ENCODE measurements around the gene PEX14. TPM values are rescaled to one million over a fixed set of nuclear protein-coding genes. Genes with fewer than 3 reads are reported as not detected.

Gene PEX14
- total and polyA plus RNA-seq, 2 experiments from 2014 or later = 17.6 to 19.6 TPM

DNA sequence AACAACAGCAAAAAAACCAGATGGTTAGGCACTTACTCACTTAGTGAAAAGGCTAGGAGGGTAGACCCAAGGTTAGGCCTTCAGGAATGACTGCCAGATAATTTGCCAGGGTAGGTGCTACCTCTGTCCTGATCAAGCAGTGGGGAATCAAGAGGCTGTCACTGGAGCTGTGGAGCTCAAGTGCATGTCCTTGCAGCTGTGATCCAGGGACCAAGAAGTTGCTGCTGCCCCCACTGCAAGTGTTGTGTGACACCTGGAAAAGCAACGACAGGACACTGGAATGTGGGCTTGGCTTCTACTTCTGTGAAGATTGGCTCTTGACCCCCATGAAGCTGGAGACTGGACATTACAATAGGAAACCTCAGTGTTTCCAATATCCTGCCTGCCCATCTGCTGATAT lies 72.1 kb downstream of the PEX14 start:
- Histone ChIP-seq H3K27ac (ENCODE audit: low read depth) (no peak overlapping the region), H3K79me2 (replicated peaks; ENCODE audit: insufficient read depth) (no peaks in the 10 kb centered on the region; the same call in none of the 2 replicates), H3K4me1 (ENCODE audit: insufficient read depth) (peaks cover 20% of the 10 kb centered on the region), H4K20me1 (replicated peaks; ENCODE audit: insufficient read depth) (peaks cover 3% of the 10 kb centered on the region), H2AFZ (no peak overlapping the region), H3F3A (replicated peaks; ENCODE audit: low read depth) (peaks cover under 1% of the 10 kb centered on the region; the same call in 1 of the 2 replicates), H3K4me2 (no peak overlapping the region), H3K27me3 (ENCODE audit: insufficient read depth) (no peaks in the 10 kb centered on the region), H3K36me3 (ENCODE audit: insufficient read depth) (no peaks in the 10 kb centered on the region; the same call in 1 of the 2 replicates), H3K4me3 (no peak overlapping the region), H3K9me2 (ENCODE audit: insufficient read depth) (no peaks in the 10 kb centered on the region)
- H3K27ac Mint-ChIP-seq = peak overlapping the region; percentile 39; the same call in 1 of the 2 replicates
- TF ChIP-seq, protein P1, sequence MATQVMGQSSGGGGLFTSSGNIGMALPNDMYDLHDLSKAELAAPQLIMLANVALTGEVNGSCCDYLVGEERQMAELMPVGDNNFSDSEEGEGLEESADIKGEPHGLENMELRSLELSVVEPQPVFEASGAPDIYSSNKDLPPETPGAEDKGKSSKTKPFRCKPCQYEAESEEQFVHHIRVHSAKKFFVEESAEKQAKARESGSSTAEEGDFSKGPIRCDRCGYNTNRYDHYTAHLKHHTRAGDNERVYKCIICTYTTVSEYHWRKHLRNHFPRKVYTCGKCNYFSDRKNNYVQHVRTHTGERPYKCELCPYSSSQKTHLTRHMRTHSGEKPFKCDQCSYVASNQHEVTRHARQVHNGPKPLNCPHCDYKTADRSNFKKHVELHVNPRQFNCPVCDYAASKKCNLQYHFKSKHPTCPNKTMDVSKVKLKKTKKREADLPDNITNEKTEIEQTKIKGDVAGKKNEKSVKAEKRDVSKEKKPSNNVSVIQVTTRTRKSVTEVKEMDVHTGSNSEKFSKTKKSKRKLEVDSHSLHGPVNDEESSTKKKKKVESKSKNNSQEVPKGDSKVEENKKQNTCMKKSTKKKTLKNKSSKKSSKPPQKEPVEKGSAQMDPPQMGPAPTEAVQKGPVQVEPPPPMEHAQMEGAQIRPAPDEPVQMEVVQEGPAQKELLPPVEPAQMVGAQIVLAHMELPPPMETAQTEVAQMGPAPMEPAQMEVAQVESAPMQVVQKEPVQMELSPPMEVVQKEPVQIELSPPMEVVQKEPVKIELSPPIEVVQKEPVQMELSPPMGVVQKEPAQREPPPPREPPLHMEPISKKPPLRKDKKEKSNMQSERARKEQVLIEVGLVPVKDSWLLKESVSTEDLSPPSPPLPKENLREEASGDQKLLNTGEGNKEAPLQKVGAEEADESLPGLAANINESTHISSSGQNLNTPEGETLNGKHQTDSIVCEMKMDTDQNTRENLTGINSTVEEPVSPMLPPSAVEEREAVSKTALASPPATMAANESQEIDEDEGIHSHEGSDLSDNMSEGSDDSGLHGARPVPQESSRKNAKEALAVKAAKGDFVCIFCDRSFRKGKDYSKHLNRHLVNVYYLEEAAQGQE (IDR thresholded peaks at IDR 0.05; ENCODE audit: unreplicated experiment) = no peak
- no peak for TF ChIP-seq EZH2 (IDR thresholded peaks at IDR 0.05; ENCODE audit: low read depth, unreplicated experiment)
- TF ChIP-seq STAT1 (IDR thresholded peaks at IDR 0.05; ENCODE audit: unreplicated experiment) = no peak
- TF ChIP-seq JUNB (IDR thresholded peaks at IDR 0.05; ENCODE audit: unreplicated experiment) = no peak
- no peak for TF ChIP-seq ZNF114 (CRISPR knock-in tag; IDR thresholded peaks at IDR 0.05)
- TF ChIP-seq, protein P2, sequence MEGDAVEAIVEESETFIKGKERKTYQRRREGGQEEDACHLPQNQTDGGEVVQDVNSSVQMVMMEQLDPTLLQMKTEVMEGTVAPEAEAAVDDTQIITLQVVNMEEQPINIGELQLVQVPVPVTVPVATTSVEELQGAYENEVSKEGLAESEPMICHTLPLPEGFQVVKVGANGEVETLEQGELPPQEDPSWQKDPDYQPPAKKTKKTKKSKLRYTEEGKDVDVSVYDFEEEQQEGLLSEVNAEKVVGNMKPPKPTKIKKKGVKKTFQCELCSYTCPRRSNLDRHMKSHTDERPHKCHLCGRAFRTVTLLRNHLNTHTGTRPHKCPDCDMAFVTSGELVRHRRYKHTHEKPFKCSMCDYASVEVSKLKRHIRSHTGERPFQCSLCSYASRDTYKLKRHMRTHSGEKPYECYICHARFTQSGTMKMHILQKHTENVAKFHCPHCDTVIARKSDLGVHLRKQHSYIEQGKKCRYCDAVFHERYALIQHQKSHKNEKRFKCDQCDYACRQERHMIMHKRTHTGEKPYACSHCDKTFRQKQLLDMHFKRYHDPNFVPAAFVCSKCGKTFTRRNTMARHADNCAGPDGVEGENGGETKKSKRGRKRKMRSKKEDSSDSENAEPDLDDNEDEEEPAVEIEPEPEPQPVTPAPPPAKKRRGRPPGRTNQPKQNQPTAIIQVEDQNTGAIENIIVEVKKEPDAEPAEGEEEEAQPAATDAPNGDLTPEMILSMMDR (conservative IDR thresholded peaks at IDR 0.05; ENCODE audit: low read depth in 2 of 2) = no peak
- TF ChIP-seq CREB1 (CRISPR knock-in tag; IDR thresholded peaks at IDR 0.05; ENCODE audit: low read depth) = no peak
- TF ChIP-seq EZH2phosphoT487 (IDR thresholded peaks at IDR 0.05; ENCODE audit: unreplicated experiment) = no peak
- no peak for TF ChIP-seq POLR2AphosphoS5 (IDR thresholded peaks at IDR 0.05; ENCODE audit: low read depth)
- no peak for TF ChIP-seq ZNF331 (CRISPR knock-in tag; IDR thresholded peaks at IDR 0.05; ENCODE audit: low read depth)
- TF ChIP-seq, protein P3, sequence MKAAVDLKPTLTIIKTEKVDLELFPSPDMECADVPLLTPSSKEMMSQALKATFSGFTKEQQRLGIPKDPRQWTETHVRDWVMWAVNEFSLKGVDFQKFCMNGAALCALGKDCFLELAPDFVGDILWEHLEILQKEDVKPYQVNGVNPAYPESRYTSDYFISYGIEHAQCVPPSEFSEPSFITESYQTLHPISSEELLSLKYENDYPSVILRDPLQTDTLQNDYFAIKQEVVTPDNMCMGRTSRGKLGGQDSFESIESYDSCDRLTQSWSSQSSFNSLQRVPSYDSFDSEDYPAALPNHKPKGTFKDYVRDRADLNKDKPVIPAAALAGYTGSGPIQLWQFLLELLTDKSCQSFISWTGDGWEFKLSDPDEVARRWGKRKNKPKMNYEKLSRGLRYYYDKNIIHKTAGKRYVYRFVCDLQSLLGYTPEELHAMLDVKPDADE (IDR thresholded peaks at IDR 0.05) = no peak
- TF ChIP-seq, protein P4, sequence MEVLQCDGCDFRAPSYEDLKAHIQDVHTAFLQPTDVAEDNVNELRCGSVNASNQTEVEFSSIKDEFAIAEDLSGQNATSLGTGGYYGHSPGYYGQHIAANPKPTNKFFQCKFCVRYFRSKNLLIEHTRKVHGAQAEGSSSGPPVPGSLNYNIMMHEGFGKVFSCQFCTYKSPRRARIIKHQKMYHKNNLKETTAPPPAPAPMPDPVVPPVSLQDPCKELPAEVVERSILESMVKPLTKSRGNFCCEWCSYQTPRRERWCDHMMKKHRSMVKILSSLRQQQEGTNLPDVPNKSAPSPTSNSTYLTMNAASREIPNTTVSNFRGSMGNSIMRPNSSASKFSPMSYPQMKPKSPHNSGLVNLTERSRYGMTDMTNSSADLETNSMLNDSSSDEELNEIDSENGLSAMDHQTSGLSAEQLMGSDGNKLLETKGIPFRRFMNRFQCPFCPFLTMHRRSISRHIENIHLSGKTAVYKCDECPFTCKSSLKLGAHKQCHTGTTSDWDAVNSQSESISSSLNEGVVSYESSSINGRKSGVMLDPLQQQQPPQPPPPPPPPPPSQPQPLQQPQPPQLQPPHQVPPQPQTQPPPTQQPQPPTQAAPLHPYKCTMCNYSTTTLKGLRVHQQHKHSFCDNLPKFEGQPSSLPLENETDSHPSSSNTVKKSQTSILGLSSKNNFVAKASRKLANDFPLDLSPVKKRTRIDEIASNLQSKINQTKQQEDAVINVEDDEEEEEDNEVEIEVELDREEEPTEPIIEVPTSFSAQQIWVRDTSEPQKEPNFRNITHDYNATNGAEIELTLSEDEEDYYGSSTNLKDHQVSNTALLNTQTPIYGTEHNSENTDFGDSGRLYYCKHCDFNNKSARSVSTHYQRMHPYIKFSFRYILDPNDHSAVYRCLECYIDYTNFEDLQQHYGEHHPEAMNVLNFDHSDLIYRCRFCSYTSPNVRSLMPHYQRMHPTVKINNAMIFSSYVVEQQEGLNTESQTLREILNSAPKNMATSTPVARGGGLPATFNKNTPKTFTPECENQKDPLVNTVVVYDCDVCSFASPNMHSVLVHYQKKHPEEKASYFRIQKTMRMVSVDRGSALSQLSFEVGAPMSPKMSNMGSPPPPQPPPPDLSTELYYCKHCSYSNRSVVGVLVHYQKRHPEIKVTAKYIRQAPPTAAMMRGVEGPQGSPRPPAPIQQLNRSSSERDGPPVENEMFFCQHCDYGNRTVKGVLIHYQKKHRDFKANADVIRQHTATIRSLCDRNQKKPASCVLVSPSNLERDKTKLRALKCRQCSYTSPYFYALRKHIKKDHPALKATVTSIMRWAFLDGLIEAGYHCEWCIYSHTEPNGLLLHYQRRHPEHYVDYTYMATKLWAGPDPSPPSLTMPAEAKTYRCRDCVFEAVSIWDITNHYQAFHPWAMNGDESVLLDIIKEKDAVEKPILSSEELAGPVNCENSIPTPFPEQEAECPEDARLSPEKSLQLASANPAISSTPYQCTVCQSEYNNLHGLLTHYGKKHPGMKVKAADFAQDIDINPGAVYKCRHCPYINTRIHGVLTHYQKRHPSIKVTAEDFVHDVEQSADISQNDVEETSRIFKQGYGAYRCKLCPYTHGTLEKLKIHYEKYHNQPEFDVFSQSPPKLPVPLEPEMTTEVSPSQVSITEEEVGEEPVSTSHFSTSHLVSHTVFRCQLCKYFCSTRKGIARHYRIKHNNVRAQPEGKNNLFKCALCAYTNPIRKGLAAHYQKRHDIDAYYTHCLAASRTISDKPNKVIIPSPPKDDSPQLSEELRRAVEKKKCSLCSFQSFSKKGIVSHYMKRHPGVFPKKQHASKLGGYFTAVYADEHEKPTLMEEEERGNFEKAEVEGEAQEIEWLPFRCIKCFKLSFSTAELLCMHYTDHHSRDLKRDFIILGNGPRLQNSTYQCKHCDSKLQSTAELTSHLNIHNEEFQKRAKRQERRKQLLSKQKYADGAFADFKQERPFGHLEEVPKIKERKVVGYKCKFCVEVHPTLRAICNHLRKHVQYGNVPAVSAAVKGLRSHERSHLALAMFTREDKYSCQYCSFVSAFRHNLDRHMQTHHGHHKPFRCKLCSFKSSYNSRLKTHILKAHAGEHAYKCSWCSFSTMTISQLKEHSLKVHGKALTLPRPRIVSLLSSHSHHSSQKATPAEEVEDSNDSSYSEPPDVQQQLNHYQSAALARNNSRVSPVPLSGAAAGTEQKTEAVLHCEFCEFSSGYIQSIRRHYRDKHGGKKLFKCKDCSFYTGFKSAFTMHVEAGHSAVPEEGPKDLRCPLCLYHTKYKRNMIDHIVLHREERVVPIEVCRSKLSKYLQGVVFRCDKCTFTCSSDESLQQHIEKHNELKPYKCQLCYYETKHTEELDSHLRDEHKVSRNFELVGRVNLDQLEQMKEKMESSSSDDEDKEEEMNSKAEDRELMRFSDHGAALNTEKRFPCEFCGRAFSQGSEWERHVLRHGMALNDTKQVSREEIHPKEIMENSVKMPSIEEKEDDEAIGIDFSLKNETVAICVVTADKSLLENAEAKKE (CRISPR knock-in tag; IDR thresholded peaks at IDR 0.05) = no peak
- TF ChIP-seq NANOG (IDR thresholded peaks at IDR 0.05; ENCODE audit: borderline replicate concordance) = no peak
- DNase-seq (ENCODE audit: low spot score) = no peak
- H3K4me1 Mint-ChIP-seq = peaks cover 16% of the 10 kb centered on the region
- peaks cover 5% of the 10 kb centered on the region for H3K27me3 Mint-ChIP-seq (ENCODE audit: insufficient read depth, low read depth, poor library complexity)
- ATAC-seq = no peak
- no peaks in the 10 kb centered on the region for H3K36me3 Mint-ChIP-seq (ENCODE audit: low read depth)
- H3K4me3 Mint-ChIP-seq = no peak overlapping the region
- H3K9me3 Mint-ChIP-seq = no peaks in the 10 kb centered on the region

Data from GM23338 (cell line).